K562 (cell line): ENCODE measurements around the gene ANXA3. TPM values are rescaled to one million over a fixed set of nuclear protein-coding genes. Genes with fewer than 3 reads are reported as not detected.

Source experiments
- ATAC-seq: fragments of 200-7000 bp; cut with Tn5 transposase; 3 replicates; pipeline ENCODE4 v1.9.1; 2020; ENCODE audit warnings: moderate library complexity
- BruUV-seq: library from RNA; stranded (reverse); fragments of 400-500 nt; replicated peaks from 2 replicates; lab custom pipeline; 2021; lab: Mats Ljungman, UMichigan
- CTCF ChIA-PET: fragments of 300-600 bp; formaldehyde crosslinking; extraction: SDS; loops from one replicate; lab custom pipeline; 2021; ENCODE audit warnings: low intra/inter-chr PET ratio; lab: Yijun Ruan, JAX
- POLR2A ChIA-PET: fragments of 300-600, 350-650 bp; sonication (Branson Sonifier 250); formaldehyde crosslinking; extraction: SDS; loops from one replicate; lab custom pipeline; 2021; ENCODE audit warnings: antibody characterized with exemption, inconsistent platforms; lab: Yijun Ruan, JAX
- DNase-seq, 4 experiments: peaks; one replicate each; pipeline versions ENCODE4 v3.0.0 to v3.0.0-alpha.2; 2011 to 2018; ENCODE audit warnings: low spot score in 3 of 4, mixed read lengths in 3 of 4; ENCODE audit errors: extremely low read depth in 1 of 4
- FAIRE-seq: peaks from 2 replicates; lab custom pipeline; 2011; peaks lifted over from hg19 to GRCh38; lab: Jason Lieb, UNC
- H2AFZ ChIP-seq: 2 replicates; pipeline ENCODE4 v1.6.0; 2011; ENCODE audit warnings: low read depth, low read length, control low read depth, inconsistent platforms
- H3K27ac ChIP-seq: fragments of 200-600 bp; 3 replicates; pipeline ENCODE4 v1.8.0; 2011; ENCODE audit warnings: low read depth, mild to moderate bottlenecking, control low read depth, inconsistent platforms, low read length, moderate library complexity, mixed read lengths; ENCODE audit errors: extremely low read depth
- H3K27me3 ChIP-seq, 2 experiments: fragments of 300-600 bp in 1 of 2; 2 replicates in 1 of 2; 3 replicates in 1 of 2; pipeline versions ENCODE4 v1.6.0 to v1.8.0; 2011; ENCODE audit warnings: inconsistent platforms in 2 of 2, low read length in 2 of 2, mild to moderate bottlenecking in 1 of 2, mixed read lengths in 1 of 2, moderate library complexity in 1 of 2; ENCODE audit not compliant: control insufficient read depth in 2 of 2, insufficient read depth in 2 of 2
- H3K36me3 ChIP-seq: fragments of 300-600 bp; 3 replicates; pipeline ENCODE4 v1.8.0; 2011; ENCODE audit warnings: mild to moderate bottlenecking, low read length, inconsistent platforms; ENCODE audit not compliant: control insufficient read depth, insufficient read depth
- H3K4me1 ChIP-seq, 2 experiments: fragments of 200-600 bp in 1 of 2; replicated peaks in 1 of 2; 2 replicates in 1 of 2; 3 replicates in 1 of 2; pipeline versions ENCODE4 v1.5.1 to v1.8.0; 2011; ENCODE audit warnings: inconsistent platforms in 2 of 2, low read length in 2 of 2, mild to moderate bottlenecking in 1 of 2, mixed read lengths in 1 of 2, moderate library complexity in 1 of 2; ENCODE audit not compliant: control insufficient read depth in 2 of 2, insufficient read depth in 2 of 2
- H3K4me2 ChIP-seq: 2 replicates; pipeline ENCODE4 v1.6.1; 2011; ENCODE audit warnings: low read length, control low read depth, inconsistent platforms, mixed read lengths; ENCODE audit not compliant: insufficient read depth
- H3K4me3 ChIP-seq: fragments of 200-600 bp; sonication (generic), shearing (Covaris generic); 2 replicates; pipeline ENCODE4 v1.5.1; 2016; ENCODE audit warnings: control low read depth, inconsistent platforms
- H3K79me2 ChIP-seq: fragments of 200-600 bp; 3 replicates; pipeline ENCODE4 v1.8.0; 2011; ENCODE audit warnings: low read length, inconsistent platforms; ENCODE audit not compliant: control insufficient read depth, insufficient read depth
- H3K9ac ChIP-seq, 2 experiments: 2 replicates each; pipeline versions ENCODE4 v1.6.0 to v1.6.1; 2011; ENCODE audit warnings: low read depth in 2 of 2, low read length in 2 of 2, control low read depth in 1 of 2, inconsistent platforms in 1 of 2, mild to moderate bottlenecking in 1 of 2, mixed read lengths in 1 of 2; ENCODE audit not compliant: insufficient read depth in 1 of 2
- H3K9me1 ChIP-seq: one replicate; pipeline ENCODE4 v1.6.0; 2011; ENCODE audit warnings: inconsistent platforms, mild to moderate bottlenecking, low read length, moderate library complexity; ENCODE audit not compliant: control insufficient read depth, insufficient read depth
- H3K9me3 ChIP-seq: replicated peaks from 2 replicates; pipeline ENCODE4 v1.5.1; 2011; ENCODE audit warnings: low read depth, low read length, inconsistent platforms; ENCODE audit not compliant: control insufficient read depth, insufficient read depth
- H4K20me1 ChIP-seq: replicated peaks from 2 replicates; pipeline ENCODE4 v1.6.1; 2011; ENCODE audit warnings: low read length, inconsistent platforms, mixed read lengths; ENCODE audit not compliant: control insufficient read depth, insufficient read depth
- ADNP ChIP-seq: fragments of 200-800 bp; sonication (Bioruptor generic); IDR thresholded peaks from 2 replicates; pipeline ENCODE4 v1.6.1; 2016; ENCODE audit warnings: missing genetic modification characterization, missing compliant biosample characterization
- EP300 ChIP-seq: IDR thresholded peaks from 2 replicates; pipeline ENCODE4 v1.6.1; 2012; ENCODE audit warnings: low read length, improper control_type of control experiment
- HOXB6 ChIP-seq: fragments of 250-450 bp; sonication (Bioruptor Pico); IDR thresholded peaks from 2 replicates; pipeline ENCODE4 v1.5.1; 2022; ENCODE audit warnings: mild to moderate bottlenecking, borderline replicate concordance
- KDM2B ChIP-seq: fragments of 250-450 bp; sonication (Bioruptor Pico); IDR thresholded peaks from 2 replicates; pipeline ENCODE4 v1.8.0; 2021; ENCODE audit warnings: mild to moderate bottlenecking, moderate library complexity
- MCM5 ChIP-seq: fragments of 450-650 bp; IDR thresholded peaks from 2 replicates; pipeline ENCODE4 v1.6.1; 2016; ENCODE audit warnings: low read depth
- MYNN ChIP-seq, 2 experiments: sonication (generic); formaldehyde crosslinking in 1 of 2; IDR thresholded peaks; 2 replicates each; pipeline versions ENCODE4 v1.5.0 to v1.6.1; 2016 to 2020; ENCODE audit warnings: antibody characterized with exemption in 1 of 2, missing genetic modification reagents in 1 of 2
- PML ChIP-seq: IDR thresholded peaks from 2 replicates; pipeline ENCODE4 v1.6.1; 2012; ENCODE audit warnings: low read length, inconsistent platforms
- RBM39 ChIP-seq: fragments of 200-400 bp; formaldehyde crosslinking; optimal IDR thresholded peaks from 2 replicates; pipeline ENCODE3; 2018; ENCODE audit warnings: low read depth, low read length
- SP1 ChIP-seq: sonication (generic); formaldehyde crosslinking; IDR thresholded peaks from 2 replicates; pipeline ENCODE4 v1.8.1; 2022; ENCODE audit warnings: mild to moderate bottlenecking, missing genetic modification reagents
- TAF1 ChIP-seq: IDR thresholded peaks from 2 replicates; pipeline ENCODE4 v1.6.1; 2011; ENCODE audit warnings: mild to moderate bottlenecking, low read length, moderate library complexity; ENCODE audit not compliant: insufficient read depth, control insufficient read depth, severe bottlenecking; ENCODE audit errors: extremely low read depth
- ZNF3 ChIP-seq: fragments of 250-450 bp; sonication (Bioruptor Pico); IDR thresholded peaks from 2 replicates; pipeline ENCODE4 v1.5.0; 2021; ENCODE audit warnings: mild to moderate bottlenecking, moderate library complexity
- ZNF324 ChIP-seq: fragments of 250-450 bp; sonication (Bioruptor Pico); IDR thresholded peaks from 2 replicates; pipeline ENCODE4 v1.4.0; 2020; ENCODE audit warnings: mild to moderate bottlenecking
- ZNF586 ChIP-seq: fragments of 450-650 bp; formaldehyde crosslinking; conservative IDR thresholded peaks from 2 replicates; pipeline ENCODE4 v1.4.0; 2020; ENCODE audit warnings: mild to moderate bottlenecking, moderate library complexity
- ZNF76 ChIP-seq: fragments of 250-450 bp; sonication (Bioruptor Pico); IDR thresholded peaks from 2 replicates; pipeline ENCODE4 v1.4.0; 2020; ENCODE audit warnings: mild to moderate bottlenecking, moderate library complexity, borderline replicate concordance
- WGBS: fragments of 100-300 bp; shearing (Covaris generic); methylation state at CpG from one replicate; pipeline ENCODE4 v1.1.6; 2016; ENCODE audit warnings: low coverage, mixed read lengths; ENCODE audit not compliant: insufficient coverage; ENCODE audit errors: missing lambda C conversion rate; 5-methylcytosine and 5-hydroxymethylcytosine counted together
- in situ Hi-C: fragments of 300-500 bp; cut with MboI; formaldehyde crosslinking; loops from 4 replicates; pipeline ENCODE4 v1.15.0; 2018; ENCODE audit warnings: inconsistent platforms, mixed read lengths
- intact Hi-C: fragments of 100-400 bp; cut with micrococcal nuclease; formaldehyde crosslinking; loops from 2 replicates; pipeline ENCODE4 v1.14.2; 2022
- polyA plus RNA-seq, 8 experiments: library from polyadenylated mRNA; depleted of rRNA in 4 of 8; stranded (reverse) in 5 of 8; unstranded in 3 of 8; fragments of >200 nt; fragmentation: Nextera tagmentation in 2 of 8; fragmentation: Illumina TruSeq in 1 of 8; extraction: Ambion mirVana in 2 of 8; extraction: Trizol in 1 of 8; gene quantifications; 2 replicates each; pipeline versions ENCODE4 v1.2.1 to v1.2.3, GENCODE V29; 2011 to 2014; ENCODE audit warnings: inconsistent platforms in 1 of 8, missing spikeins in 1 of 8
- total RNA-seq, 7 experiments: library from RNA; depleted of rRNA in 6 of 7; stranded (reverse); fragments of >200 nt in 6 of 7; fragmentation: Illumina TruSeq in 2 of 7; extraction: Trizol in 2 of 7; gene quantifications; 2 replicates each; pipeline versions ENCODE4 v1.2.1 to v1.2.3, GENCODE V29; 2011 to 2021; ENCODE audit warnings: low replicate concordance in 1 of 7
- TF ChIP-seq, protein P1 (sequence below): IDR thresholded peaks from 2 replicates; pipeline ENCODE4 v1.6.1; 2016; ENCODE audit warnings: missing genetic modification characterization, missing compliant biosample characterization
- TF ChIP-seq, protein P2 (sequence below): sonication (generic); formaldehyde crosslinking; IDR thresholded peaks from 2 replicates; pipeline ENCODE4 v1.8.1; 2022; ENCODE audit warnings: missing genetic modification reagents
- TF ChIP-seq, protein P3 (sequence below): fragments of 450-650 bp; IDR thresholded peaks from 2 replicates; pipeline ENCODE4 v1.6.1; 2014; ENCODE audit warnings: low read depth, mild to moderate bottlenecking, moderate library complexity, borderline replicate concordance
- TF ChIP-seq, protein P4 (sequence below): sonication (generic); formaldehyde crosslinking; IDR thresholded peaks from 2 replicates; pipeline ENCODE4 v1.8.1; 2023; ENCODE audit warnings: mild to moderate bottlenecking, missing genetic modification reagents

Gene ANXA3
- total and polyA plus RNA-seq, 9 of the 15 experiments (the other 6 are each of a cell fraction or from before 2014, with no cell fraction given): 6.3 to 15.5 (median 9.8) TPM

DNA sequence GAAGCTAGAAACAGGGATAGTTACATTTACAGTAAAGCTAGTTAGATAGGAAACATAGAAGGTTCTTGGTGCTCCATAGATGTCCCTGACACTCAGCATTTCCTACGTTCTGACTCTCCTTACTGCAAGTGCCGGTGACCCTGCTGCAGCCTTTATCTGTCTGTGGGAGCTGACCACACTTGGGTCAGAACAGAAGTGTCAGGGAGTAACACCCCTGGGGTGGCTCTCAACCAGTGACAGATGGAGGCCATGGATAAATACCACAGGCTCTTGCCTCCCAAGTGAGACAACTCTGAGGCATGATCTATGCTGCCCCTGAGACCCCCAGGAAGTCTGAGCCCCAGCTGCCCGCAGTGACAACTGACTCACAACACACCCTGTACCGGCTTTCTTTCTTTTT is 69.8 kb downstream of the ANXA3 start:
- BruUV-seq: no TSS peak
- peak overlapping the region; percentile 54 for H3K27ac ChIP-seq
- H3K9me3 ChIP-seq: no peaks in the 10 kb centered on the region
- in situ Hi-C loops (no loop called here), intact Hi-C loops (no loop called here)
- peak; percentile 98 for FAIRE-seq
- H3K4me2 ChIP-seq: peak overlapping the region; percentile 42
- H3K9me1 ChIP-seq: no peaks in the 10 kb centered on the region
- H3K4me1 ChIP-seq: peaks cover 15 to 47% of the 10 kb centered on the region in 2 experiments
- no peaks in the 10 kb centered on the region for H3K36me3 ChIP-seq
- CTCF ChIA-PET: no interaction called here
- DNase-seq: peak; percentile 46 to 96 (median 70)
- H3K9ac ChIP-seq: 0 out of 4 replicates have a peak overlapping the region, but pooled peaks of 1 of the 2 experiments have one; percentile 10
- no peaks in the 10 kb centered on the region for H3K79me2 ChIP-seq
- POLR2A ChIA-PET: interaction anchor here (0.8 to 1.9 kb wide), 5 partner anchors 8 to 179 kb away, joined by 3 to 9 read pairs (median 4); no protein-coding TSS in a partner anchor
- no peaks in the 10 kb centered on the region for H4K20me1 ChIP-seq
- no peaks in the 10 kb centered on the region for H3K27me3 ChIP-seq
- peak overlapping the region; percentile 7; the same call in 1 of the 2 replicates for H3K4me3 ChIP-seq
- WGBS: 1% methylated on average over 4 of the region's 4 CpGs
- H2AFZ ChIP-seq: peak overlapping the region; percentile 24; the same call in 1 of the 2 replicates
- peak; percentile 91 for ATAC-seq
- TF ChIP-seq ZNF324 (CRISPR knock-in tag) (no peak), HOXB6 (CRISPR knock-in tag) (no peak), MCM5 (no peak), ZNF76 (CRISPR knock-in tag) (no peak), PML (peak; percentile 94), SP1 (CRISPR knock-in tag) (no peak), ZNF3 (no peak), ADNP (tag) (no peak), ZNF586 (CRISPR knock-in tag) (no peak), RBM39 (no peak), EP300 (peak; percentile 90), KDM2B (CRISPR knock-in tag) (no peak), MYNN (IDR thresholded peaks at IDR 0.05) (peak; percentile 70), MYNN (CRISPR knock-in tag; IDR thresholded peaks at IDR 0.05) (no peak), TAF1 (peak; percentile 45)
- TF ChIP-seq, protein P1, sequence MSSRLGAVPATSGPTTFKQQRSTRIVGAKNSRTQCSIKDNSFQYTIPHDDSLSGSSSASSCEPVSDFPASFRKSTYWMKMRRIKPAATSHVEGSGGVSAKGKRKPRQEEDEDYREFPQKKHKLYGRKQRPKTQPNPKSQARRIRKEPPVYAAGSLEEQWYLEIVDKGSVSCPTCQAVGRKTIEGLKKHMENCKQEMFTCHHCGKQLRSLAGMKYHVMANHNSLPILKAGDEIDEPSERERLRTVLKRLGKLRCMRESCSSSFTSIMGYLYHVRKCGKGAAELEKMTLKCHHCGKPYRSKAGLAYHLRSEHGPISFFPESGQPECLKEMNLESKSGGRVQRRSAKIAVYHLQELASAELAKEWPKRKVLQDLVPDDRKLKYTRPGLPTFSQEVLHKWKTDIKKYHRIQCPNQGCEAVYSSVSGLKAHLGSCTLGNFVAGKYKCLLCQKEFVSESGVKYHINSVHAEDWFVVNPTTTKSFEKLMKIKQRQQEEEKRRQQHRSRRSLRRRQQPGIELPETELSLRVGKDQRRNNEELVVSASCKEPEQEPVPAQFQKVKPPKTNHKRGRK: no peak
- TF ChIP-seq, protein P2, sequence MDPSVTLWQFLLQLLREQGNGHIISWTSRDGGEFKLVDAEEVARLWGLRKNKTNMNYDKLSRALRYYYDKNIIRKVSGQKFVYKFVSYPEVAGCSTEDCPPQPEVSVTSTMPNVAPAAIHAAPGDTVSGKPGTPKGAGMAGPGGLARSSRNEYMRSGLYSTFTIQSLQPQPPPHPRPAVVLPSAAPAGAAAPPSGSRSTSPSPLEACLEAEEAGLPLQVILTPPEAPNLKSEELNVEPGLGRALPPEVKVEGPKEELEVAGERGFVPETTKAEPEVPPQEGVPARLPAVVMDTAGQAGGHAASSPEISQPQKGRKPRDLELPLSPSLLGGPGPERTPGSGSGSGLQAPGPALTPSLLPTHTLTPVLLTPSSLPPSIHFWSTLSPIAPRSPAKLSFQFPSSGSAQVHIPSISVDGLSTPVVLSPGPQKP (CRISPR knock-in tag): no peak
- TF ChIP-seq, protein P3, sequence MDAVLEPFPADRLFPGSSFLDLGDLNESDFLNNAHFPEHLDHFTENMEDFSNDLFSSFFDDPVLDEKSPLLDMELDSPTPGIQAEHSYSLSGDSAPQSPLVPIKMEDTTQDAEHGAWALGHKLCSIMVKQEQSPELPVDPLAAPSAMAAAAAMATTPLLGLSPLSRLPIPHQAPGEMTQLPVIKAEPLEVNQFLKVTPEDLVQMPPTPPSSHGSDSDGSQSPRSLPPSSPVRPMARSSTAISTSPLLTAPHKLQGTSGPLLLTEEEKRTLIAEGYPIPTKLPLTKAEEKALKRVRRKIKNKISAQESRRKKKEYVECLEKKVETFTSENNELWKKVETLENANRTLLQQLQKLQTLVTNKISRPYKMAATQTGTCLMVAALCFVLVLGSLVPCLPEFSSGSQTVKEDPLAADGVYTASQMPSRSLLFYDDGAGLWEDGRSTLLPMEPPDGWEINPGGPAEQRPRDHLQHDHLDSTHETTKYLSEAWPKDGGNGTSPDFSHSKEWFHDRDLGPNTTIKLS: no peak
- TF ChIP-seq, protein P4, sequence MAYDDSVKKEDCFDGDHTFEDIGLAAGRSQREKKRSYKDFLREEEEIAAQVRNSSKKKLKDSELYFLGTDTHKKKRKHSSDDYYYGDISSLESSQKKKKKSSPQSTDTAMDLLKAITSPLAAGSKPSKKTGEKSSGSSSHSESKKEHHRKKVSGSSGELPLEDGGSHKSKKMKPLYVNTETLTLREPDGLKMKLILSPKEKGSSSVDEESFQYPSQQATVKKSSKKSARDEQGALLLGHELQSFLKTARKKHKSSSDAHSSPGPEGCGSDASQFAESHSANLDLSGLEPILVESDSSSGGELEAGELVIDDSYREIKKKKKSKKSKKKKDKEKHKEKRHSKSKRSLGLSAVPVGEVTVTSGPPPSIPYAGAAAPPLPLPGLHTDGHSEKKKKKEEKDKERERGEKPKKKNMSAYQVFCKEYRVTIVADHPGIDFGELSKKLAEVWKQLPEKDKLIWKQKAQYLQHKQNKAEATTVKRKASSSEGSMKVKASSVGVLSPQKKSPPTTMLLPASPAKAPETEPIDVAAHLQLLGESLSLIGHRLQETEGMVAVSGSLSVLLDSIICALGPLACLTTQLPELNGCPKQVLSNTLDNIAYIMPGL (CRISPR knock-in tag): no peak
